Measurements from ENCODE around the gene TUBGCP6. TPM values are rescaled to one million over a fixed set of nuclear protein-coding genes. Genes with fewer than 3 reads are reported as not detected.

Gene TUBGCP6
- total RNA-seq, 1 experiment from 2014 or later, result 31.3 TPM

DNA sequence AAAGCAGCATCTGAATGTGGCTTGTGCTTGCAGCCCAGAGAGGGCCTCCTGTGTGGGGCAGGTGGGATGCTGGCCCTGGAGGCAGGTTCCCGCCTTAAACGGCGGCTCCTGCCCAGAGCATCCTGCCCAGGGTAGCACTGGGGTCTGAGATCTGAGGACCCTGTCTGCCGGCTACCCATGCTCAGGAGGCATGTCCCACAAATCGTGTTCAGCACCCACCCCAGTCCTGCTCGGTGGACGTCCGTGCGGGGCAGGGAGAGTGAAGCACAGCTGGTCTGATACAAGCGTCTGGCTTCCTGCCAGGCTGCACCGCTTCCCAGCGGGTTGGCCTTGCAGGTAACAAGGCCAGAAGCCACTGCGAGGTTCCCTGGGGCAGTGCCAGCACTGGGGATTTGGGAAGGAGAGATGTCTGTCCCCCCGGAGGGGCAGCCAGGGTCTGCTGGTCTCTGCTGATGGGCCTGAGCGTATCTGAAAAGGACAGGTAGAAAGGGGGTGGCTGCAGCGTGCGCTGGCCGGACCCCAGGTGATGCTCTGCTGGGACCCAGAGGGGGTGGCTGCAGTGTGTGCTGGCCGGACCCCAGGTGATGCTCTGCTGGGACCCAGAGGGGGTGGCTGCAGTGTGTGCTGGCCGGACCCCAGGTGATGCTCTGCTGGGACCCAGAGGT is 55.5 kb downstream of the TUBGCP6 start:
- TF ChIP-seq CTCF (IDR thresholded peaks at IDR 0.05), result no peak
- TF ChIP-seq, protein P1, sequence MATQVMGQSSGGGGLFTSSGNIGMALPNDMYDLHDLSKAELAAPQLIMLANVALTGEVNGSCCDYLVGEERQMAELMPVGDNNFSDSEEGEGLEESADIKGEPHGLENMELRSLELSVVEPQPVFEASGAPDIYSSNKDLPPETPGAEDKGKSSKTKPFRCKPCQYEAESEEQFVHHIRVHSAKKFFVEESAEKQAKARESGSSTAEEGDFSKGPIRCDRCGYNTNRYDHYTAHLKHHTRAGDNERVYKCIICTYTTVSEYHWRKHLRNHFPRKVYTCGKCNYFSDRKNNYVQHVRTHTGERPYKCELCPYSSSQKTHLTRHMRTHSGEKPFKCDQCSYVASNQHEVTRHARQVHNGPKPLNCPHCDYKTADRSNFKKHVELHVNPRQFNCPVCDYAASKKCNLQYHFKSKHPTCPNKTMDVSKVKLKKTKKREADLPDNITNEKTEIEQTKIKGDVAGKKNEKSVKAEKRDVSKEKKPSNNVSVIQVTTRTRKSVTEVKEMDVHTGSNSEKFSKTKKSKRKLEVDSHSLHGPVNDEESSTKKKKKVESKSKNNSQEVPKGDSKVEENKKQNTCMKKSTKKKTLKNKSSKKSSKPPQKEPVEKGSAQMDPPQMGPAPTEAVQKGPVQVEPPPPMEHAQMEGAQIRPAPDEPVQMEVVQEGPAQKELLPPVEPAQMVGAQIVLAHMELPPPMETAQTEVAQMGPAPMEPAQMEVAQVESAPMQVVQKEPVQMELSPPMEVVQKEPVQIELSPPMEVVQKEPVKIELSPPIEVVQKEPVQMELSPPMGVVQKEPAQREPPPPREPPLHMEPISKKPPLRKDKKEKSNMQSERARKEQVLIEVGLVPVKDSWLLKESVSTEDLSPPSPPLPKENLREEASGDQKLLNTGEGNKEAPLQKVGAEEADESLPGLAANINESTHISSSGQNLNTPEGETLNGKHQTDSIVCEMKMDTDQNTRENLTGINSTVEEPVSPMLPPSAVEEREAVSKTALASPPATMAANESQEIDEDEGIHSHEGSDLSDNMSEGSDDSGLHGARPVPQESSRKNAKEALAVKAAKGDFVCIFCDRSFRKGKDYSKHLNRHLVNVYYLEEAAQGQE (IDR thresholded peaks at IDR 0.05; ENCODE audit: insufficient read depth in 1 of 2, low read depth in 2 of 2, low read length in 1 of 2), result no peak
- no peak for TF ChIP-seq SIN3A (IDR thresholded peaks at IDR 0.05; ENCODE audit: borderline replicate concordance, insufficient read depth, low read depth, low read length)
- no peak for TF ChIP-seq POLR2AphosphoS5 (IDR thresholded peaks at IDR 0.05; ENCODE audit: low read depth, low read length)
- no peak for TF ChIP-seq TCF7L2 (IDR thresholded peaks at IDR 0.05; ENCODE audit: low read depth, low read length)
- CTCF ChIA-PET, result interaction anchor here (0.6 kb wide), 1 partner anchor 279 kb away, joined by 8 read pairs; no protein-coding TSS in a partner anchor
- intact Hi-C loops (cut with micrococcal nuclease; ENCODE audit: unreplicated experiment), result no loop called here
- ATAC-seq (no peak), DNase-seq (ENCODE audit: low read depth, low spot score) (no peak)
- H3K4me1 ChIP-seq (ENCODE audit: control insufficient read depth, insufficient read depth, low read length), result peaks cover 38% of the 10 kb centered on the region
- in situ Hi-C loops (cut with HindIII; ENCODE audit: low pct_unique_long_range_greater_than_20kb, low sequenced_read_pairs), result no loop called here
- H3K36me3 ChIP-seq (ENCODE audit: control insufficient read depth, insufficient read depth, low read length), result no peaks in the 10 kb centered on the region
- H3K27ac ChIP-seq (ENCODE audit: low read length), result peak overlapping the region; percentile 73; the same call in 1 of the 2 replicates
- H3K4me3 ChIP-seq (ENCODE audit: low read depth in 2 of 2, low read length in 2 of 2), result no peak overlapping the region
- POLR2A ChIA-PET, result no interaction called here
- BruUV-seq (replicated peaks), result no TSS peak
- H3K27me3 ChIP-seq (ENCODE audit: control insufficient read depth, insufficient read depth, low read length), result no peaks in the 10 kb centered on the region
- no peaks in the 10 kb centered on the region for H3K9me3 ChIP-seq (ENCODE audit: control insufficient read depth, insufficient read depth, low read depth, low read length)

GRCh38 chr22:50188356-50188755 is 56.5 kb downstream of the TUBGCP6 start:
- ATAC-seq (no peak), DNase-seq (ENCODE audit: low read depth, low spot score) (no peak)
- H3K27ac ChIP-seq (ENCODE audit: low read length), result no peak overlapping the region
- H3K36me3 ChIP-seq (ENCODE audit: control insufficient read depth, insufficient read depth, low read length), result no peaks in the 10 kb centered on the region
- H3K4me3 ChIP-seq (ENCODE audit: low read depth in 2 of 2, low read length in 2 of 2), result no peak overlapping the region
- no peaks in the 10 kb centered on the region for H3K9me3 ChIP-seq (ENCODE audit: control insufficient read depth, insufficient read depth, low read depth, low read length)
- TF ChIP-seq TCF7L2 (IDR thresholded peaks at IDR 0.05; ENCODE audit: low read depth, low read length), result no peak
- TF ChIP-seq, protein P1 (IDR thresholded peaks at IDR 0.05; ENCODE audit: insufficient read depth in 1 of 2, low read depth in 2 of 2, low read length in 1 of 2), result no peak
- TF ChIP-seq CTCF (IDR thresholded peaks at IDR 0.05), result no peak
- no peak for TF ChIP-seq SIN3A (IDR thresholded peaks at IDR 0.05; ENCODE audit: borderline replicate concordance, insufficient read depth, low read depth, low read length)
- TF ChIP-seq POLR2AphosphoS5 (IDR thresholded peaks at IDR 0.05; ENCODE audit: low read depth, low read length), result no peak
- no TSS peak for BruUV-seq (replicated peaks)
- in situ Hi-C loops (cut with HindIII; ENCODE audit: low pct_unique_long_range_greater_than_20kb, low sequenced_read_pairs) (no loop called here), intact Hi-C loops (cut with micrococcal nuclease; ENCODE audit: unreplicated experiment) (no loop called here)
- ChIA-PET CTCF (no interaction called here), POLR2A (no interaction called here)
- H3K27me3 ChIP-seq (ENCODE audit: control insufficient read depth, insufficient read depth, low read length), result no peaks in the 10 kb centered on the region
- H3K4me1 ChIP-seq (ENCODE audit: control insufficient read depth, insufficient read depth, low read length), result peaks cover 45% of the 10 kb centered on the region
